ENCODE data around the gene NFIA. TPM values are rescaled to one million over a fixed set of nuclear protein-coding genes. Genes with fewer than 3 reads are reported as not detected.

The NFIA gene
- total and polyA plus RNA-seq, 9 of the 15 experiments (the other 6 are each of a cell fraction or from before 2014, with no cell fraction given), result 5.3 to 24.9 (median 9.8) TPM

DNA sequence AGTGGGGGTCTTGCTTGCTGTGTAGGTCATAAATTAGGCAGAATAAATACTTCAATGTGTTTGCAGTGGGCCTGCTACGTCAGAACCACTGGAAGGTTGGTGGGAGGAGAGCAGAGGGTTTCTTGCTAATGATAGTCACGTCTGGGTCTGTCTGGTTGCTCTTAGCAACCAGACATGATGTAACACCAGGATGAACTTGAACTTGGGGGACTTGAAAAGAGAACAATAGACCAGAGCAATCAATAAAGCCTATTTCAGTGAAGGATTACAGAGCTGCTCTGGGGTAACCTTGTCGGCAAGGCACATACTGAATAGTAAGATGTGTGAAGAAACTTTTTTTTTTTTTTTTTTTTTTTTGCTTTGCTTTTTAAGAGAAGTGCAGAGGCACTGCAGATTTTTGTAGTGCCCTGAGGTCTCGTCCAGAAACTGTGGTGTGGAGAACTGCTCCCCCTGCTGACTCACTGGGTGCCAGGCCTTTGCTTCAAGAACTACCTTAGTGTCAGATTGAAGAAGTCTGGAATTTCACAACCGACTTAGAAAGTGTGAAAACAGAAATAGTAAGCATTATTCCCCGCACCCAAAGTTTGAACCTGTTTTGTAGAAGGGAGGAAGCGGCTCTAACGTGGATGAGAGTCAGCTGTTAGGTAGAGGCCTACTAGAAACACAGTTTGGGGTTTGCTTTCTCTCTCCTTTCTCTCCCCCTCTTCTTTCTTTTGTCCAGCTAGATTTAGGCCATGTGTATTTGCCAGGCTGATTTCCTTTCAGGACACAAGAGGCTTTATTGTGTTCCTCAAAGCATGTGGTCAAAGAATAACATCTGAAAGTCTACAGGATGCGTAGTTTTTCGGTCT is 371.0 kb downstream of the NFIA start (continued):
- TF ChIP-seq, protein P1, sequence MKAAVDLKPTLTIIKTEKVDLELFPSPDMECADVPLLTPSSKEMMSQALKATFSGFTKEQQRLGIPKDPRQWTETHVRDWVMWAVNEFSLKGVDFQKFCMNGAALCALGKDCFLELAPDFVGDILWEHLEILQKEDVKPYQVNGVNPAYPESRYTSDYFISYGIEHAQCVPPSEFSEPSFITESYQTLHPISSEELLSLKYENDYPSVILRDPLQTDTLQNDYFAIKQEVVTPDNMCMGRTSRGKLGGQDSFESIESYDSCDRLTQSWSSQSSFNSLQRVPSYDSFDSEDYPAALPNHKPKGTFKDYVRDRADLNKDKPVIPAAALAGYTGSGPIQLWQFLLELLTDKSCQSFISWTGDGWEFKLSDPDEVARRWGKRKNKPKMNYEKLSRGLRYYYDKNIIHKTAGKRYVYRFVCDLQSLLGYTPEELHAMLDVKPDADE (conservative IDR thresholded peaks at IDR 0.05; ENCODE audit: control insufficient read depth, low read depth, low read length), result no peak
- TF ChIP-seq, protein P2, sequence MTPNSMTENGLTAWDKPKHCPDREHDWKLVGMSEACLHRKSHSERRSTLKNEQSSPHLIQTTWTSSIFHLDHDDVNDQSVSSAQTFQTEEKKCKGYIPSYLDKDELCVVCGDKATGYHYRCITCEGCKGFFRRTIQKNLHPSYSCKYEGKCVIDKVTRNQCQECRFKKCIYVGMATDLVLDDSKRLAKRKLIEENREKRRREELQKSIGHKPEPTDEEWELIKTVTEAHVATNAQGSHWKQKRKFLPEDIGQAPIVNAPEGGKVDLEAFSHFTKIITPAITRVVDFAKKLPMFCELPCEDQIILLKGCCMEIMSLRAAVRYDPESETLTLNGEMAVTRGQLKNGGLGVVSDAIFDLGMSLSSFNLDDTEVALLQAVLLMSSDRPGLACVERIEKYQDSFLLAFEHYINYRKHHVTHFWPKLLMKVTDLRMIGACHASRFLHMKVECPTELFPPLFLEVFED (CRISPR knock-in tag; conservative IDR thresholded peaks at IDR 0.05), result no peak
- no peak for TF ChIP-seq KDM2B (CRISPR knock-in tag; IDR thresholded peaks at IDR 0.05)
- no peak for TF ChIP-seq ZNF57 (CRISPR knock-in tag; IDR thresholded peaks at IDR 0.05)
- TF ChIP-seq, protein P3, sequence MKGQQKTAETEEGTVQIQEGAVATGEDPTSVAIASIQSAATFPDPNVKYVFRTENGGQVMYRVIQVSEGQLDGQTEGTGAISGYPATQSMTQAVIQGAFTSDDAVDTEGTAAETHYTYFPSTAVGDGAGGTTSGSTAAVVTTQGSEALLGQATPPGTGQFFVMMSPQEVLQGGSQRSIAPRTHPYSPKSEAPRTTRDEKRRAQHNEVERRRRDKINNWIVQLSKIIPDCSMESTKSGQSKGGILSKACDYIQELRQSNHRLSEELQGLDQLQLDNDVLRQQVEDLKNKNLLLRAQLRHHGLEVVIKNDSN (CRISPR knock-in tag; IDR thresholded peaks at IDR 0.05), result no peak
- TF ChIP-seq, protein P4, sequence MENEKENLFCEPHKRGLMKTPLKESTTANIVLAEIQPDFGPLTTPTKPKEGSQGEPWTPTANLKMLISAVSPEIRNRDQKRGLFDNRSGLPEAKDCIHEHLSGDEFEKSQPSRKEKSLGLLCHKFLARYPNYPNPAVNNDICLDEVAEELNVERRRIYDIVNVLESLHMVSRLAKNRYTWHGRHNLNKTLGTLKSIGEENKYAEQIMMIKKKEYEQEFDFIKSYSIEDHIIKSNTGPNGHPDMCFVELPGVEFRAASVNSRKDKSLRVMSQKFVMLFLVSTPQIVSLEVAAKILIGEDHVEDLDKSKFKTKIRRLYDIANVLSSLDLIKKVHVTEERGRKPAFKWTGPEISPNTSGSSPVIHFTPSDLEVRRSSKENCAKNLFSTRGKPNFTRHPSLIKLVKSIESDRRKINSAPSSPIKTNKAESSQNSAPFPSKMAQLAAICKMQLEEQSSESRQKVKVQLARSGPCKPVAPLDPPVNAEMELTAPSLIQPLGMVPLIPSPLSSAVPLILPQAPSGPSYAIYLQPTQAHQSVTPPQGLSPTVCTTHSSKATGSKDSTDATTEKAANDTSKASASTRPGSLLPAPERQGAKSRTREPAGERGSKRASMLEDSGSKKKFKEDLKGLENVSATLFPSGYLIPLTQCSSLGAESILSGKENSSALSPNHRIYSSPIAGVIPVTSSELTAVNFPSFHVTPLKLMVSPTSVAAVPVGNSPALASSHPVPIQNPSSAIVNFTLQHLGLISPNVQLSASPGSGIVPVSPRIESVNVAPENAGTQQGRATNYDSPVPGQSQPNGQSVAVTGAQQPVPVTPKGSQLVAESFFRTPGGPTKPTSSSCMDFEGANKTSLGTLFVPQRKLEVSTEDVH (IDR thresholded peaks at IDR 0.05; ENCODE audit: low read depth, partially characterized antibody), result no peak
- no peak for TF ChIP-seq ZNF212 (CRISPR knock-in tag; IDR thresholded peaks at IDR 0.05)
- TF ChIP-seq PHB (CRISPR knock-in tag; IDR thresholded peaks at IDR 0.05), result no peak
- 0 out of 2 replicates have a peak, but pooled peaks have one; percentile 59 for TF ChIP-seq NFATC3 (IDR thresholded peaks at IDR 0.05)
- no peak for TF ChIP-seq ZNF507 (tag; conservative IDR thresholded peaks at IDR 0.05)
- TF ChIP-seq, protein P5, sequence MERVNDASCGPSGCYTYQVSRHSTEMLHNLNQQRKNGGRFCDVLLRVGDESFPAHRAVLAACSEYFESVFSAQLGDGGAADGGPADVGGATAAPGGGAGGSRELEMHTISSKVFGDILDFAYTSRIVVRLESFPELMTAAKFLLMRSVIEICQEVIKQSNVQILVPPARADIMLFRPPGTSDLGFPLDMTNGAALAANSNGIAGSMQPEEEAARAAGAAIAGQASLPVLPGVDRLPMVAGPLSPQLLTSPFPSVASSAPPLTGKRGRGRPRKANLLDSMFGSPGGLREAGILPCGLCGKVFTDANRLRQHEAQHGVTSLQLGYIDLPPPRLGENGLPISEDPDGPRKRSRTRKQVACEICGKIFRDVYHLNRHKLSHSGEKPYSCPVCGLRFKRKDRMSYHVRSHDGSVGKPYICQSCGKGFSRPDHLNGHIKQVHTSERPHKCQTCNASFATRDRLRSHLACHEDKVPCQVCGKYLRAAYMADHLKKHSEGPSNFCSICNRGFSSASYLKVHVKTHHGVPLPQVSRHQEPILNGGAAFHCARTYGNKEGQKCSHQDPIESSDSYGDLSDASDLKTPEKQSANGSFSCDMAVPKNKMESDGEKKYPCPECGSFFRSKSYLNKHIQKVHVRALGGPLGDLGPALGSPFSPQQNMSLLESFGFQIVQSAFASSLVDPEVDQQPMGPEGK (CRISPR knock-in tag; IDR thresholded peaks at IDR 0.05; ENCODE audit: borderline replicate concordance), result no peak
- no peak for TF ChIP-seq TRIM28 (IDR thresholded peaks at IDR 0.05)
- TF ChIP-seq ZKSCAN3 (CRISPR knock-in tag; IDR thresholded peaks at IDR 0.05), result no peak
- no peak for TF ChIP-seq ELF1 (tag; IDR thresholded peaks at IDR 0.05)
- TF ChIP-seq, protein P6, sequence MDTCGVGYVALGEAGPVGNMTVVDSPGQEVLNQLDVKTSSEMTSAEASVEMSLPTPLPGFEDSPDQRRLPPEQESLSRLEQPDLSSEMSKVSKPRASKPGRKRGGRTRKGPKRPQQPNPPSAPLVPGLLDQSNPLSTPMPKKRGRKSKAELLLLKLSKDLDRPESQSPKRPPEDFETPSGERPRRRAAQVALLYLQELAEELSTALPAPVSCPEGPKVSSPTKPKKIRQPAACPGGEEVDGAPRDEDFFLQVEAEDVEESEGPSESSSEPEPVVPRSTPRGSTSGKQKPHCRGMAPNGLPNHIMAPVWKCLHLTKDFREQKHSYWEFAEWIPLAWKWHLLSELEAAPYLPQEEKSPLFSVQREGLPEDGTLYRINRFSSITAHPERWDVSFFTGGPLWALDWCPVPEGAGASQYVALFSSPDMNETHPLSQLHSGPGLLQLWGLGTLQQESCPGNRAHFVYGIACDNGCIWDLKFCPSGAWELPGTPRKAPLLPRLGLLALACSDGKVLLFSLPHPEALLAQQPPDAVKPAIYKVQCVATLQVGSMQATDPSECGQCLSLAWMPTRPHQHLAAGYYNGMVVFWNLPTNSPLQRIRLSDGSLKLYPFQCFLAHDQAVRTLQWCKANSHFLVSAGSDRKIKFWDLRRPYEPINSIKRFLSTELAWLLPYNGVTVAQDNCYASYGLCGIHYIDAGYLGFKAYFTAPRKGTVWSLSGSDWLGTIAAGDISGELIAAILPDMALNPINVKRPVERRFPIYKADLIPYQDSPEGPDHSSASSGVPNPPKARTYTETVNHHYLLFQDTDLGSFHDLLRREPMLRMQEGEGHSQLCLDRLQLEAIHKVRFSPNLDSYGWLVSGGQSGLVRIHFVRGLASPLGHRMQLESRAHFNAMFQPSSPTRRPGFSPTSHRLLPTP (IDR thresholded peaks at IDR 0.05; ENCODE audit: borderline replicate concordance, extremely low read depth, insufficient read length), result no peak
- TF ChIP-seq SMARCC2 (IDR thresholded peaks at IDR 0.05; ENCODE audit: low read depth), result no peak
